Gastroesophageal sphincter (tissue), 3 donors: ENCODE results near the gene HECTD3.

Experiments
- CTCF ChIP-seq, 4 experiments: fragments of 200-600 bp in 2 of 4; fragments of 450-650 bp in 2 of 4; sonication (generic) in 1 of 4; IDR thresholded peaks; one replicate each; pipeline ENCODE4 v1.5.1; 2017 to 2019; ENCODE audit warnings: antibody characterized with exemption in 4 of 4, mild to moderate bottlenecking in 2 of 4, moderate library complexity in 2 of 4
- EP300 ChIP-seq: sonication (generic); formaldehyde crosslinking; IDR thresholded peaks from one replicate; pipeline ENCODE4 v1.6.1; 2017; ENCODE audit warnings: antibody characterized with exemption, mild to moderate bottlenecking
- POLR2A ChIP-seq, 2 donors: fragments of 450-650 bp; IDR thresholded peaks; one replicate each; pipeline ENCODE4 v1.6.1; 2017; ENCODE audit warnings: antibody characterized with exemption in 2 of 2, mild to moderate bottlenecking in 2 of 2, moderate library complexity in 1 of 2
- POLR2AphosphoS5 ChIP-seq: sonication (generic); formaldehyde crosslinking; IDR thresholded peaks from one replicate; pipeline ENCODE4 v1.6.1; 2017; ENCODE audit warnings: antibody characterized with exemption

GRCh38 chr1:45038661-45039364 is 27.7 kb upstream of the HECTD3 start:
- TF ChIP-seq CTCF (IDR thresholded peaks at IDR 0.05) (no peak), POLR2AphosphoS5 (no peak), POLR2A (IDR thresholded peaks at IDR 0.05) (no peak), EP300 (no peak)
